ENCODE data around the gene SETD3. TPM values are rescaled to one million over a fixed set of nuclear protein-coding genes. Genes with fewer than 3 reads are reported as not detected.

SETD3 gene
- total RNA-seq, 1 experiment from 2014 or later: 51.5 TPM

GRCh38 chr14:99382781-99383471, 97.7 kb downstream of the SETD3 start:
- no peak for TF ChIP-seq CTCF (IDR thresholded peaks at IDR 0.05; ENCODE audit: unreplicated experiment)
- intact Hi-C loops (cut with micrococcal nuclease; ENCODE audit: unreplicated experiment): no loop called here
- no peak overlapping the region for H3K4me3 Mint-ChIP-seq (ENCODE audit: low read depth, unreplicated experiment)
- CTCF ChIA-PET: interaction anchor here (1.5 kb wide), 1 partner anchor 10 kb away, joined by 5 read pairs; no protein-coding TSS in a partner anchor
- H3K36me3 Mint-ChIP-seq (ENCODE audit: insufficient read depth, unreplicated experiment): no peaks in the 10 kb centered on the region
- no TSS peak for BruUV-seq (replicated peaks)
- no peak overlapping the region for H3K27ac Mint-ChIP-seq (ENCODE audit: unreplicated experiment)
- DNase-seq: peak; percentile 41
- peaks cover under 1% of the 10 kb centered on the region for H3K4me1 Mint-ChIP-seq (ENCODE audit: low read depth, unreplicated experiment)
- H3K9me3 Mint-ChIP-seq (ENCODE audit: low read depth, unreplicated experiment): no peaks in the 10 kb centered on the region
- H3K27me3 Mint-ChIP-seq (ENCODE audit: unreplicated experiment): peaks cover 46% of the 10 kb centered on the region

DNA sequence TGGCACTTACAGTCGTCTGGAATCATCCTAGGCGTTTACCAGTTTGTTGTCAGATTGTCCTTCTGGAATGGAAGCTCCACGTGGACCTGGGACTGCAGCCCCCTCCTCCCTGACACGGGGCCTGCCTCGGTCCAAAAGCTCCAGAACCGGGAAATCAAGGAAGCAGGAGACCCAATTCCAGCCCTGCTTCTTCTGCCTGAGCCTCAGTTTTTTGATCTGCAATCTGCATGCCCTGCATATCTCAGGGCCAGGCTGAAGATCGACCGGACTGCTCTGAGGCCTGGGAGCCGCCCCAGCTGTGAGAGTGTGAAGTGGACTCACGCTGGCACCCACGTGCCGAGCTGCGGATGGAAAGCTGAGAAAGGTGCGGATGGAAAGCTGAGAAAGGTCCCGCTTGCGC, 98.6 kb downstream of the SETD3 start:
- Mint-ChIP-seq H3K9me3 (ENCODE audit: low read depth, unreplicated experiment) (no peaks in the 10 kb centered on the region), H3K4me1 (ENCODE audit: low read depth, unreplicated experiment) (peaks cover 7% of the 10 kb centered on the region), H3K27me3 (ENCODE audit: unreplicated experiment) (peaks cover 39% of the 10 kb centered on the region), H3K36me3 (ENCODE audit: insufficient read depth, unreplicated experiment) (no peaks in the 10 kb centered on the region), H3K4me3 (ENCODE audit: low read depth, unreplicated experiment) (no peak overlapping the region), H3K27ac (ENCODE audit: unreplicated experiment) (no peak overlapping the region)
- no peak for DNase-seq
- BruUV-seq (replicated peaks): no TSS peak
- TF ChIP-seq CTCF (IDR thresholded peaks at IDR 0.05; ENCODE audit: unreplicated experiment): no peak
- CTCF ChIA-PET: interaction anchor here (1.5 kb wide), 1 partner anchor 11 kb away, joined by 5 read pairs; no protein-coding TSS in a partner anchor
- intact Hi-C loops (cut with micrococcal nuclease; ENCODE audit: unreplicated experiment): no loop called here

DNA sequence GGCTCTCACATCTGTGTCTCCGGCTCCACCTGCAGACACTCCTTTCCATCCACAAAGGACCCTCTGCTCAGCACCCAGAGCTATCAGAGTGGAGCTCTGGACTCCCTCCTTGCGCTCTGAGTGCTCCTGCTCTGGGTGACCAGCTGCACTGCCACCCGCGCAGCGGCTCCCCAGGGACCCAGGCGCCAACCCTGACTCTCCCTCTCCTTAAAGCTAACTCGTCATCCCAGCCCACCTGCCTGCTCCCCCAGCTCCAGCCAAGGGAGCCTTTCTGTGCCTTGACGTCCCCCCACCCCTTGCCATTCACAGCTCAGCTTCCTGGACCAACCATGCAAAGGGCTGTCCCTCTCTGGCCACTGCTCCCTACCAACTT, 99.0 kb downstream of the SETD3 start:
- TF ChIP-seq CTCF (IDR thresholded peaks at IDR 0.05; ENCODE audit: unreplicated experiment): no peak
- Mint-ChIP-seq H3K36me3 (ENCODE audit: insufficient read depth, unreplicated experiment) (no peaks in the 10 kb centered on the region), H3K27me3 (ENCODE audit: unreplicated experiment) (peaks cover 35% of the 10 kb centered on the region), H3K4me3 (ENCODE audit: low read depth, unreplicated experiment) (no peak overlapping the region), H3K27ac (ENCODE audit: unreplicated experiment) (no peak overlapping the region), H3K4me1 (ENCODE audit: low read depth, unreplicated experiment) (peaks cover 7% of the 10 kb centered on the region), H3K9me3 (ENCODE audit: low read depth, unreplicated experiment) (no peaks in the 10 kb centered on the region)
- CTCF ChIA-PET: no interaction called here
- BruUV-seq (replicated peaks): no TSS peak
- DNase-seq: no peak
- intact Hi-C loops (cut with micrococcal nuclease; ENCODE audit: unreplicated experiment): no loop called here

GRCh38 chr14:99380991-99381687, 99.5 kb downstream of the SETD3 start:
- Mint-ChIP-seq H3K9me3 (ENCODE audit: low read depth, unreplicated experiment) (no peaks in the 10 kb centered on the region), H3K4me1 (ENCODE audit: low read depth, unreplicated experiment) (peaks cover 7% of the 10 kb centered on the region), H3K27ac (ENCODE audit: unreplicated experiment) (no peak overlapping the region), H3K27me3 (ENCODE audit: unreplicated experiment) (peaks cover 31% of the 10 kb centered on the region), H3K36me3 (ENCODE audit: insufficient read depth, unreplicated experiment) (no peaks in the 10 kb centered on the region), H3K4me3 (ENCODE audit: low read depth, unreplicated experiment) (no peak overlapping the region)
- DNase-seq: no peak
- CTCF ChIA-PET: no interaction called here
- no TSS peak for BruUV-seq (replicated peaks)
- no peak for TF ChIP-seq CTCF (IDR thresholded peaks at IDR 0.05; ENCODE audit: unreplicated experiment)
- intact Hi-C loops (cut with micrococcal nuclease; ENCODE audit: unreplicated experiment): no loop called here
